Activated B cell treated with CpG ODN at 0.5 μM for 24 hours (primary cell): Measurements from ENCODE around the gene ABHD14A. TPM values are rescaled to one million over a fixed set of nuclear protein-coding genes. Genes with fewer than 3 reads are reported as not detected.

ENCODE experiments used
- ATAC-seq: fragments of 200-7000 bp; cut with Tn5 transposase; one replicate; pipeline ENCODE4 v1.10.0; 2021; ENCODE audit warnings: low read depth, mild to moderate bottlenecking, moderate library complexity
- CTCF ChIA-PET: fragments of 350-600 bp; sonication (Branson Sonifier 250); formaldehyde crosslinking; loops from one replicate; lab custom pipeline; 2021; ENCODE audit warnings: antibody characterized with exemption; lab: Charles Lee
- POLR2A ChIA-PET: fragments of 350-600 bp; sonication (Branson Sonifier 250); formaldehyde crosslinking; loops from one replicate; lab custom pipeline; 2021; ENCODE audit warnings: antibody characterized with exemption; lab: Charles Lee
- DNase-seq: peaks from one replicate; pipeline ENCODE4 v3.0.0; 2022
- H3K27ac Mint-ChIP-seq: one replicate; pipeline ENCODE4 v1.8.0; 2020; ENCODE audit warnings: mixed read lengths
- H3K27me3 Mint-ChIP-seq: one replicate; pipeline ENCODE4 v1.8.0; 2021; ENCODE audit warnings: mixed read lengths
- H3K36me3 Mint-ChIP-seq: one replicate; pipeline ENCODE4 v1.8.0; 2021; ENCODE audit warnings: low read depth, mixed read lengths
- H3K4me1 Mint-ChIP-seq: one replicate; pipeline ENCODE4 v1.8.0; 2021; ENCODE audit warnings: mixed read lengths
- H3K4me3 Mint-ChIP-seq: one replicate; pipeline ENCODE4 v1.8.0; 2020; ENCODE audit warnings: mild to moderate bottlenecking, mixed read lengths
- H3K9me3 Mint-ChIP-seq: one replicate; pipeline ENCODE4 v1.8.0; 2020; ENCODE audit warnings: mixed read lengths
- intact Hi-C: fragments of 100-400 bp; cut with micrococcal nuclease; formaldehyde crosslinking; loops from one replicate; pipeline ENCODE4 v1.15.1; 2024
- total RNA-seq: library from RNA; stranded (reverse); gene quantifications from 2 replicates; pipeline ENCODE4 v1.2.3, GENCODE V29; 2022
- TF ChIP-seq, protein P1 (sequence below): fragments of 200-600 bp; IDR thresholded peaks from one replicate; pipeline ENCODE4 v1.8.0; 2022; ENCODE audit warnings: antibody characterized with exemption, mild to moderate bottlenecking

Gene ABHD14A
- total RNA-seq, 1 donor from 2014 or later: 5.1 TPM

DNA sequence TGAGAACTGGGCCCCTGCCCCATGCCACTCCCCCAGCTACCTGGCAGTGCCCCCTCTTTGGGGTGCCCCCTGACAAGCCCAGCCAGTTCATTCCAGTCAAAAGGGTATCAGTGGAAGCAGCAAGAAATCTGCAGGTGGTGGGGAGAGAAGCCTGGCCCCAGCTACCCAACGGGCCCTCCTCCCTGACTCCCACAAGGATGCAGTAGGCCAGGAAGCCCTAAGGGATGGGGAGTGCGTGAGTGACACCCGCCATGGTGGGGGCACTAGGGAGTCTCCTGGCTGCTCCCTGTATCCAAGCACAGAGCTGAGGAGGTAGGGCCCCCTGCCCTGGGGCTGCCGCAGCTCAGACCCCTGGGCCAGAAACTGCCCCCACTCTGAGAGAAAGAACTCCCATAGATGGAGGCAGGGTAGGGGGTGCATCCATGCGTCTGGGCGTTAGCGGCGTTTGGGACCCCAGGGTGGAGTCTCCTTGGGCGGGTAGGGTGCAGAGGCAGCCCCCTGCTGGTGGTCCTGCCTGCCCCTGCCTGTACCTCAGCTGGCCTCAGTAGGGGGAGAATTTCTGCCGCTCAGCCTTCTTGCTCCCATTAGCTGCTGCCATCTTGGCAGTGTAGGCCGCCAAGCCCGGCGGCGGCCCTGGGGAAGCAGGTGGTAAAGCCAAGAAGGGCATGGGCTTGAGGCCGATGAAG is 17.2 kb upstream of the ABHD14A start:
- Mint-ChIP-seq H3K4me3 (no peak overlapping the region), H3K36me3 (no peaks in the 10 kb centered on the region), H3K27me3 (peaks cover 16% of the 10 kb centered on the region), H3K4me1 (peaks cover 2% of the 10 kb centered on the region), H3K27ac (no peak overlapping the region), H3K9me3 (no peaks in the 10 kb centered on the region)
- no peak for ATAC-seq
- intact Hi-C loops: no loop called here
- ChIA-PET CTCF (interaction anchor here (1.3 kb wide), 1 partner anchor 13 kb away, joined by 3 read pairs; no protein-coding TSS in a partner anchor), POLR2A (no interaction called here)
- no peak for DNase-seq
- TF ChIP-seq, protein P1, sequence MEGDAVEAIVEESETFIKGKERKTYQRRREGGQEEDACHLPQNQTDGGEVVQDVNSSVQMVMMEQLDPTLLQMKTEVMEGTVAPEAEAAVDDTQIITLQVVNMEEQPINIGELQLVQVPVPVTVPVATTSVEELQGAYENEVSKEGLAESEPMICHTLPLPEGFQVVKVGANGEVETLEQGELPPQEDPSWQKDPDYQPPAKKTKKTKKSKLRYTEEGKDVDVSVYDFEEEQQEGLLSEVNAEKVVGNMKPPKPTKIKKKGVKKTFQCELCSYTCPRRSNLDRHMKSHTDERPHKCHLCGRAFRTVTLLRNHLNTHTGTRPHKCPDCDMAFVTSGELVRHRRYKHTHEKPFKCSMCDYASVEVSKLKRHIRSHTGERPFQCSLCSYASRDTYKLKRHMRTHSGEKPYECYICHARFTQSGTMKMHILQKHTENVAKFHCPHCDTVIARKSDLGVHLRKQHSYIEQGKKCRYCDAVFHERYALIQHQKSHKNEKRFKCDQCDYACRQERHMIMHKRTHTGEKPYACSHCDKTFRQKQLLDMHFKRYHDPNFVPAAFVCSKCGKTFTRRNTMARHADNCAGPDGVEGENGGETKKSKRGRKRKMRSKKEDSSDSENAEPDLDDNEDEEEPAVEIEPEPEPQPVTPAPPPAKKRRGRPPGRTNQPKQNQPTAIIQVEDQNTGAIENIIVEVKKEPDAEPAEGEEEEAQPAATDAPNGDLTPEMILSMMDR: no peak

DNA sequence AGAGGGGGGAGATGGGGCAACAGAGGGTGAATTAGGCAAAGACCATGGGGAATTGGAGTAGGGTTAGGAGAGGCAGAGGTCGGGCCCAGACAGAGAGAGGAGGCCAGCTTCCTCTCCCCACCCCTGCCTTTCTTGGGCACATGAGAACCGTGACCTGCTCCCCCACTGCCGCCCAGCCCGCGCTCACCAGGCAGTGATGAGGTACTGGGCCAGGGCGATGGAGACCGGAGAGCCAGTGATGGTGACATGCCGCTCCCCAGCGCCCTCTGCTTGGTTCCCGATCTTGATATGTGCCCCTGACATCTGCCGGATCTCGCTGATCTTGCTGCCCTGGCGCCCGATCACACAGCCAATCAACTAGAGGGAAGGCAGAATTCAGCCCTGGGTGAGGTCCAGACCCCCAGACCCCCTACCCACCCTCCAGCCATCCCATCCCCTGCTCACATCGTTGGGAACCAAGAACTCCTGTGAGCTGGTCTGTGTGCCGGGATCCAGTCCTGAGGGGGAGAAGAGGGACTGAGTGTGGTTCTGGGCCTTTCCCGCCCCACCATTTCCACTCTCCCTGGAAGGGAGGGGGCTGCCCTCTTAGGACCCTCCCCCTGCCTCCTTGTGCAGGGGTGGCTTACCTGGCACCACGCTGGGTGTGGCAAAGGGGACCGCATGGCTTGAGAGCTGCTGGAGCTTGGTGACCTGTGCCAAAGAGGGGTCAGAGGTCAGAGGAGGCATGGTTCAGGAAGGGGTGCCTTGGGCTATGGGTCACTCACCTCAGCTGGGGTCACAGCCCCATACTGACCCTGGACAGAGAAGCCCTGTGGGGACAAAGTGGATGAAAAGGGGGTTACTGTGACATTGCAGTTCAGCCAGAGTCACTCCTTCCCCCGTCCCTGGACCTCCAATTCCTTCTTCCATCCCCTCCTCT is 16.0 kb upstream of the ABHD14A start:
- ChIA-PET CTCF (no interaction called here), POLR2A (no interaction called here)

DNA sequence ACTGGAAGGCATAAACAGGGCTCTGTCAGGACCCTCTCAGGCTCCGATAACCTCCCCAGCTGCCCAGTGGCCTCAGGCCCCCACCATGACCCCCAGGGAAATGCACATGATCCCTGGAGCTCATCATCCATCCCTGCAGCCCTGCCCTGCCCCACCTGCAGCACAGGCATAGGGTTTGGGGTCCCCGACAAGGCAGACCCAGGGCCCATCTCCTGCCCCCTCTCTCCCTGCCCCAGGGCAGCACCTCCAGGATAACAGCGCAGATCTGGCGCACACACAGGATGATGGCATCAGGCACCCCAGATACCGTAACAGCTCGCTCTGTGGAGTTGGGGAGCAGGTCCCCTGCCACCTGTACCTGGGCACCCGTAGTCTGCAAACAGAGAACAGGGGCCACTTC is 15.2 kb upstream of the ABHD14A start:
- intact Hi-C loops: no loop called here
- DNase-seq (no peak), ATAC-seq (no peak)
- Mint-ChIP-seq H3K27me3 (no peaks in the 10 kb centered on the region), H3K27ac (no peak overlapping the region), H3K36me3 (no peaks in the 10 kb centered on the region), H3K4me1 (peaks cover 2% of the 10 kb centered on the region), H3K4me3 (no peak overlapping the region), H3K9me3 (no peaks in the 10 kb centered on the region)
- POLR2A ChIA-PET: no interaction called here
- CTCF ChIA-PET: no interaction called here
- TF ChIP-seq, protein P1: no peak

More for the DNA sequence above, 16.0 kb upstream of the ABHD14A start:
- no peak for DNase-seq
- Mint-ChIP-seq H3K4me1 (peaks cover 2% of the 10 kb centered on the region), H3K27ac (no peak overlapping the region), H3K9me3 (no peaks in the 10 kb centered on the region), H3K27me3 (peaks cover 6% of the 10 kb centered on the region), H3K4me3 (no peak overlapping the region), H3K36me3 (no peaks in the 10 kb centered on the region)
- no peak for ATAC-seq
- TF ChIP-seq, protein P1: no peak
- intact Hi-C loops: no loop called here

DNA sequence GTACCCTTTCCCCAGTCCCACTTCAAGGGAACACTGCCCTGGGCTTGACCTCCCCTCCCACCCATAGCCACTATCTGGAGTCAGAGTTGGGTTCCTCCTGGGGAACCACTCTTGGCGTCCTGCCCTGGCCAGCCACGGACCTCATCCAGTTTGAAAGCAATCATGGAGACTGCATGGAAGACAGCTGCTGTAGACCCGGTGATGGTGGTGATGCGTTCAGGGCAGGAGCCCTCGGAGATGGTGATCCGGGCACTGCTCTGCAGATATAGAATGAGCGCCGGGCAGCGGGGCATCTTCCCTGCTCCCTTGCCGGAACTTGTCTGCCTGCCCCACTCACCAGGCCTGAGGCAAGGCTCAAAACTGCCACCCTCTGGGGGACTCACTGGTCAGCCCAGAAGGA is 14.5 kb upstream of the ABHD14A start:
- CTCF ChIA-PET: no interaction called here
- no peak for ATAC-seq
- peaks cover 4% of the 10 kb centered on the region for H3K27me3 Mint-ChIP-seq

More for the DNA sequence above, 14.5 kb upstream of the ABHD14A start:
- POLR2A ChIA-PET: no interaction called here
- Mint-ChIP-seq H3K9me3 (no peaks in the 10 kb centered on the region), H3K4me3 (no peak overlapping the region), H3K27ac (no peak overlapping the region), H3K36me3 (no peaks in the 10 kb centered on the region), H3K4me1 (no peaks in the 10 kb centered on the region)
- no peak for DNase-seq
- intact Hi-C loops: no loop called here
- TF ChIP-seq, protein P1: no peak
